Keratinocyte (primary cell): ENCODE results near the gene LOXHD1.

Source experiments
- EZH2 ChIP-seq: IDR thresholded peaks from one replicate; pipeline ENCODE4 v1.6.1; 2012; ENCODE audit warnings: inconsistent platforms, mild to moderate bottlenecking, low read length, moderate library complexity
- TF ChIP-seq, protein P1 (sequence below), 3 experiments: IDR thresholded peaks in 1 of 3; conservative IDR thresholded peaks in 1 of 3; optimal IDR thresholded peaks in 1 of 3; 2 replicates in 2 of 3; 3 replicates in 1 of 3; pipeline versions ENCODE3 to v1.5.1; 2011; ENCODE audit warnings: low read length in 3 of 3, mild to moderate bottlenecking in 3 of 3, moderate library complexity in 2 of 3, control low read depth in 1 of 3, inconsistent platforms in 1 of 3; ENCODE audit not compliant: insufficient read depth in 2 of 3; ENCODE audit errors: extremely low read depth in 1 of 3

DNA sequence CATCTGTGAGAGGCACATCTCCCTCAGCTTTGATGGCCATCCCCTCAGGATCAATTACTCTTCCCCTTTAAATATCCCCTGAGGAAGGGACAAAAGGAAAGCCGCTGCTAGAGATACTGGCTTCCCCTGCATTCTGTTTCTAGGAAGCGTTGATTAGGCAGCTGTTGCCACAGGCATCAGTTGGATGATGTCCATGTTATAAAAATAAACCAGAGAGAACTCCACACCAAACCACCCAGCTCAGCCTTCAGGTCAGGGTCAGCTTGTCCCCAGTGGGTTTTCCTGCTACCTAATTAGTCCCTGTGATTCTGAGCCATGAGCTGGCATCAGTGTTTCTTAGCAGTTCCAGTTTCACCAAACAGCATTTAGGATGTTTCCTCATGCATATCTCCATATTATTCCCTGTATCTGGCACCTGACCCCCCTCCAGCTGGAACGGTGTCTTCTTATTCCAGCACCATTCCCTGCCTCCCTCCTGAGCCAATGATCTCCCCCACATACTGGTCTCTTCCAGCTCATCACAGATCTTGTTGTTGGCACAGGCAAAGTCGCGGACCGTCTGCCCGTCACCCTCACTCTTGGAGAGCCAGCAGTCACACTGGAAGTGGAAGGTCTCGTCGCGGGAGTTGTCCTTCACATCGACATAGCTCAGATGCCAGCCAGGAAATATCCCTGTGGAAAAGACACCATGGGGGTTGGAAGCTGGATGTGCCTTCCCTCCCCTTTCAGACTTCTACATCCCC lies 168.4 kb downstream of the LOXHD1 start:
- TF ChIP-seq, protein P1, sequence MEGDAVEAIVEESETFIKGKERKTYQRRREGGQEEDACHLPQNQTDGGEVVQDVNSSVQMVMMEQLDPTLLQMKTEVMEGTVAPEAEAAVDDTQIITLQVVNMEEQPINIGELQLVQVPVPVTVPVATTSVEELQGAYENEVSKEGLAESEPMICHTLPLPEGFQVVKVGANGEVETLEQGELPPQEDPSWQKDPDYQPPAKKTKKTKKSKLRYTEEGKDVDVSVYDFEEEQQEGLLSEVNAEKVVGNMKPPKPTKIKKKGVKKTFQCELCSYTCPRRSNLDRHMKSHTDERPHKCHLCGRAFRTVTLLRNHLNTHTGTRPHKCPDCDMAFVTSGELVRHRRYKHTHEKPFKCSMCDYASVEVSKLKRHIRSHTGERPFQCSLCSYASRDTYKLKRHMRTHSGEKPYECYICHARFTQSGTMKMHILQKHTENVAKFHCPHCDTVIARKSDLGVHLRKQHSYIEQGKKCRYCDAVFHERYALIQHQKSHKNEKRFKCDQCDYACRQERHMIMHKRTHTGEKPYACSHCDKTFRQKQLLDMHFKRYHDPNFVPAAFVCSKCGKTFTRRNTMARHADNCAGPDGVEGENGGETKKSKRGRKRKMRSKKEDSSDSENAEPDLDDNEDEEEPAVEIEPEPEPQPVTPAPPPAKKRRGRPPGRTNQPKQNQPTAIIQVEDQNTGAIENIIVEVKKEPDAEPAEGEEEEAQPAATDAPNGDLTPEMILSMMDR (optimal IDR thresholded peaks at IDR 0.05 in 1 of 3, IDR thresholded peaks at IDR 0.05 in 1 of 3, conservative IDR thresholded peaks at IDR 0.05 in 1 of 3; ENCODE audit: extremely low read depth in 1 of 3, insufficient read depth in 2 of 3, low read length in 3 of 3): no peak
- TF ChIP-seq EZH2: no peak
